HG03378 (cell line): ENCODE data around the gene ADAMTSL1.

ENCODE experiments used
- ATAC-seq: cut with Tn5 transposase; IDR thresholded peaks from one replicate; pipeline ENCODE4 v1.9.1; 2021; ENCODE audit warnings: mild to moderate bottlenecking, moderate library complexity; ENCODE audit not compliant: unreplicated experiment

The ADAMTSL1 gene

GRCh38 chr9:18766989-18767550 is 293.1 kb downstream of the ADAMTSL1 start:
- no peak for ATAC-seq

DNA sequence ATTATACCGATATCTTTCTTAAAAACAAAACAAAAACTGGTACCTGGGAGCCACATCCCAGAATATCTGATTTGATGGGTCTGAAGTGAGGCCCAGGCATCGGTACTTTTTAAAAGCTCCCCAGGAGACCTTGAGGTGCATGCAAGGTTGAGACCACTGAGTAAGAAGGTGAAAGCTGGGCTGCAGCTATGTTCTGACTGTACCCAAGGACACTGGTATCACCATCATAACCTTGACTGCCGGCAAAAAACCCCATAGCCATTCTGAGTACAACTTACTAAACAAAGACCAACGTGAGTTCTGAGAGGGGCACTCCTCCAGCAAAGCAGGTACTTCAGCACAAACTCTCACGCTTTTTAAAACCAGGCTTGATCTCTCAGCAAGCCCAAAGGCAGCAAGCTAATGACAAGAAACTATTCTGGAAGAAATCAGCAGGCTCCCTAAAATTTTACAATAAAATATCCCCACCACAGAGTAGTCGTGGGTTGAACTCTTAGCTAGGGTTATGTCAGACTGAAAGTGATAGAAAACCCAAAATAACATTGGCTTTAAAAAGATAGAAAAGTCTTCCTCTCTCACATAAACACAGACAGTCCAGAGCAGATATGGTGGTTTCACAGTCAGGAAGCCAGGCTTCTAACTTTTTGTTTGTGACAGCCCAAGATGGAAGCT is 295.1 kb downstream of the ADAMTSL1 start:
- ATAC-seq: peak; percentile 93

DNA sequence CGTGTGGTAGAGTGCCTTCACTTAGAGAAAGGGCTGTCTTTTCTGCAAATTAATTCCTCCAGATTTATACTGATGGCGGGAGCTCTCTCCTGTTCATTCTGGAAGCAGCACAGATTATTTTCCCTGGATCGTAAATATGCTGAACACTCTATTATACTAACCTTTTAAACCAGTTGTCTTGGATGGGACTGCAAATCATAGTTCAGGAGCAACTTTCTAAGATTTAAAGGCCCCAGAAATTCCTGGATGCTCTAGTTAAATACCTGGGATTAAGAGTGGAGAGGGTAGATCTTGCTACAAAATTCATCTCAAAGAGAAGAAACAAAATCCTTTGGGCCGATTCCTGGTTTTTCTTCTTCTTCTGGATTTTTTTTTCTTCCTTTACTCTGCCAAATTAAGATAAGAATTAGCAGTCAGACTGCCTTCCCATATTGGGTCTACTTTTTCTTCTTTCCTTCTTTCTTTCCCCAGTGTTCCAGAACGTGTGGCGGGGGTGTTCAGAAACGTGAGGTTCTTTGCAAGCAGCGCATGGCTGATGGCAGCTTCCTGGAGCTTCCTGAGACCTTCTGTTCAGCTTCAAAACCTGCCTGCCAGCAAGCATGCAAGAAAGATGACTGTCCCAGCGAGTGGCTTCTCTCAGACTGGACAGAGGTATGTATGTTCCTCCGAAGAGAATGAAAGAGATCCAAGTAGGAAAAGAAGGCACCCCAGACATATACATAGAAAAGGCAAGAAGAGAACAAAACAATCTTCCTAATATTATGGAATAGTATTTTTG is 296.4 kb downstream of the ADAMTSL1 start:
- ATAC-seq: no peak

GRCh38 chr9:18771011-18771410 is 297.1 kb downstream of the ADAMTSL1 start:
- ATAC-seq: no peak

- no peak for ATAC-seq
Measured at GRCh38 chr9:18771763-18772162, 297.8 kb downstream of the ADAMTSL1 start.

DNA sequence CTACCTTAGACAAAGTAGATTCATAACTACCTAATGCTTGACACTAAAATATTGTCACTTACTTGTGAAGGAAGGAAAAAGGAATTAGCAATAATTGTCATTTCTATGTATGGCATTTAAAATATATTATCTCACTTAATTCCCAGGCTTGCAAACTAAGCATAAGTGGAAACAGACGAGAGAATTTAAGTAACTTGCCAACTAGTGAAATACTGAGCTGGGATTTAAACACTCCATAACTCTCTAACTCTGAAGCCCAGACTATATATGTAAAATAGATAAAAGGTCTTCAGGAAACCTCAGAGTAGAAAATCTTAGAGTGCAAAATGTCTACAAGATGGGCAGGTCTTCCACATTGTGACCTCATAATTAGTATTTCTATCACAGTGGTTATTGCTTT is 301.3 kb downstream of the ADAMTSL1 start:
- ATAC-seq: no peak

DNA sequence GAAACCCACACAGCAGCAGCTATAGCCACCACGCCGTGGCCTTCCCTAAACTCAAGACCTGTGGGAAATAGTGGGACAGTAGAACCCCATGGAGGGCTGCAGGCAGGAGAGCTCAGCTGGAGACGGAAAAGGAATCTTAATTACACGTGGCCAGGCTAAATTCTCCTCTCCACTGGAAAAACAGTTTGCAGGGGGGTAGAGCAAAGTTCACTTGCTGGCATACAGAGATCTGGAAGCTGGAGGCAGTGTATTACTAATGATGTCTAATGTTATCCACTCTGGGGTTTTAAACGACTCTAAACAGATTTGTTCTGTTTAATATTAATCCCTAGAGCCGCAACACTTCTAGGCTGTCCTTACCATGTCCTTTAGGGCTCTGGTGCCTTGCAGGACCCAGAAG is 302.0 kb downstream of the ADAMTSL1 start:
- no peak for ATAC-seq

DNA sequence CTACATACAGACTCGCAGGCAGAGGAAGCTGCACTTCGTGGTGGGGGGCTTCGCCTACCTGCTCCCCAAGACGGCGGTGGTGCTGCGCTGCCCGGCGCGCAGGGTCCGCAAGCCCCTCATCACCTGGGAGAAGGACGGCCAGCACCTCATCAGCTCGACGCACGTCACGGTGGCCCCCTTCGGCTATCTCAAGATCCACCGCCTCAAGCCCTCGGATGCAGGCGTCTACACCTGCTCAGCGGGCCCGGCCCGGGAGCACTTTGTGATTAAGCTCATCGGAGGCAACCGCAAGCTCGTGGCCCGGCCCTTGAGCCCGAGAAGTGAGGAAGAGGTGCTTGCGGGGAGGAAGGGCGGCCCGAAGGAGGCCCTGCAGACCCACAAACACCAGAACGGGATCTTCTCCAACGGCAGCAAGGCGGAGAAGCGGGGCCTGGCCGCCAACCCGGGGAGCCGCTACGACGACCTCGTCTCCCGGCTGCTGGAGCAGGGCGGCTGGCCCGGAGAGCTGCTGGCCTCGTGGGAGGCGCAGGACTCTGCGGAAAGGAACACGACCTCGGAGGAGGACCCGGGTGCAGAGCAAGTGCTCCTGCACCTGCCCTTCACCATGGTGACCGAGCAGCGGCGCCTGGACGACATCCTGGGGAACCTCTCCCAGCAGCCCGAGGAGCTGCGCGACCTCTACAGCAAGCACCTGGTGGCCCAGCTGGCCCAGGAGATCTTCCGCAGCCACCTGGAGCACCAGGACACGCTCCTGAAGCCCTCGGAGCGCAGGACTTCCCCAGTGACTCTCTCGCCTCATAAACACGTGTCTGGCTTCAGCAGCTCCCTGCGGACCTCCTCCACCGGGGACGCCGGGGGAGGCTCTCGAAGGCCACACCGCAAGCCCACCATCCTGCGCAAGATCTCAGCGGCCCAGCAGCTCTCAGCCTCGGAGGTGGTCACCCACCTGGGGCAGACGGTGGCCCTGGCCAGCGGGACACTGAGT is 303.2 kb downstream of the ADAMTSL1 start:
- no peak for ATAC-seq

GRCh38 chr9:18778147-18778546 is 304.2 kb downstream of the ADAMTSL1 start:
- ATAC-seq: no peak

GRCh38 chr9:18778846-18779245 is 304.9 kb downstream of the ADAMTSL1 start:
- no peak for ATAC-seq

DNA sequence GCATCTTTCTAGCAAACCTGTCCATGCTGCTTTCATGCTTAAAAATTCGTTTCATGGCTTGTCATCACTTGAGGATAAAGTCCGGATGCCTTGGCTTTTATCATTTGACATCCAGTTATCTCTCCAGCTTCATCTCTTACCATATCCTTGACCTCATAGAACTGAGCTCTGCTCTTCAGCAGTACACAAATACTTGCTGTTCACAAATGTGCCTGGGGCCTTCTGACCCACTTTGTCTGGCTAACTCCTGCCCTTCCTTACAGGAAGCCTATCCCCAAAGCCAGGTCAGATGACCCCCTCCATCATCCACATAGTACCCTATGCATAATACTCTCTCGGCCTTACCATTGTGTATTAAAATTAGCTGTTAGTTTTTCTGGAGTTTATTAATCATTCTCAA is 310.0 kb downstream of the ADAMTSL1 start:
- ATAC-seq: no peak

GRCh38 chr9:18785604-18786003 is 311.7 kb downstream of the ADAMTSL1 start:
- ATAC-seq: no peak

DNA sequence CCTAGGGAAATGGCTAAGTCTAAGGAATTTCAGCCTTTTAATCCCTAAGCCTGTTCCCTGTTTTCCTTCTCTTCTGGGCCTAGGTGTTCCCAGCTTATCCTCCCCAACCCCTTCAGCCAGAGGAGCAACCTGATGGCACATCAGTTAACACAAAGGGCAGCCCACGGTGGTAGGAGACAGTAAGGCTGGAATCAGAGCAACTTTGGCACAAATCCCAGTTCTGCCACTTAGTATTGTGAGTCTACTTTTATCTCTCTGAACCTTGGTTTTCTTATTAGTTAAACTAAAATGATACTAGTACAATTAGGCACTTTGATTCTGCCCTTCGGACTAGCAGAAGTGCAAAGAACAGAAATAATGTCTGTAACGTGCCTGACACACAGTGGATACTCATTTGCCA is 312.2 kb downstream of the ADAMTSL1 start:
- ATAC-seq: no peak

GRCh38 chr9:18786911-18787650 is 313.1 kb downstream of the ADAMTSL1 start:
- ATAC-seq: no peak

- ATAC-seq: no peak
Measured at GRCh38 chr9:18788256-18788655, 314.3 kb downstream of the ADAMTSL1 start.

DNA sequence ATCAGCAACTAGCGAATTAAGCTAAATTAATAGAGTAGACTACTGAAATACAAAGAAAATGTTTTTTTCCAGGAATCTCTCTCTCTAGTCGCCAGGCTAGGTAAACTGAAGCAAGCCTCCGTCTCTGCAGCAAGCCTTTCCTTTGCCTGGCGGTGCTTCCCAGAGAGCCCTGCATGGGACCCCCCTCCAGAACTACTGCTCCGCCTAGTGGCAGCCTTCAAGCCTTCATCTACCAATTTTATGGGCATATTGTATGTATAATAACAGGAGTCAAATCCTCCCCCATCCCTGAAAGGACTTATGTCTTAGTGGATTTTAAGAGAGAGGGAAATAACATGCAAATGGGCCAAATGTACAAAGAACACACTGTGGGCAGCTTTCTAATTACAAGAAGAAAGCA is 317.1 kb downstream of the ADAMTSL1 start:
- peak; percentile 49 for ATAC-seq

DNA sequence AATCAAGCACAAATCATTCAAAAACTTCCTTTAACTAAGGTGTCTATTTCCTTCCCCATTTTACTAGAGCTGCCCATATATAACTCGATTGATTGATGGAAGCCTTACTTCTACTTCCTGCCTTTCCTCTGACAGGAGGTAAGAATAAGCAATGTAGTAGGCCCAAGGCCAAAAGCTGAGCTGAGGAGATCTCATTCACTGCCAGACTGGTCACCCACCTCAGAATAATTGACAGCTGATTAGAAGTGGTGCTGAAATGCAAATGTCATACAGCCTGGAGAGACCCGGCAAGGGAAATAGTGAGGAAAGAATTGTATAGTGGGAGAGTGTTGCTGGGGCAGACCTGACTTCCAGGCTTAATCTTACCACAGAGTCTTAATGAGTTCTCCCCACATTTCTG is 319.2 kb downstream of the ADAMTSL1 start:
- no peak for ATAC-seq

GRCh38 chr9:18795947-18796671 is 322.2 kb downstream of the ADAMTSL1 start:
- ATAC-seq: no peak

DNA sequence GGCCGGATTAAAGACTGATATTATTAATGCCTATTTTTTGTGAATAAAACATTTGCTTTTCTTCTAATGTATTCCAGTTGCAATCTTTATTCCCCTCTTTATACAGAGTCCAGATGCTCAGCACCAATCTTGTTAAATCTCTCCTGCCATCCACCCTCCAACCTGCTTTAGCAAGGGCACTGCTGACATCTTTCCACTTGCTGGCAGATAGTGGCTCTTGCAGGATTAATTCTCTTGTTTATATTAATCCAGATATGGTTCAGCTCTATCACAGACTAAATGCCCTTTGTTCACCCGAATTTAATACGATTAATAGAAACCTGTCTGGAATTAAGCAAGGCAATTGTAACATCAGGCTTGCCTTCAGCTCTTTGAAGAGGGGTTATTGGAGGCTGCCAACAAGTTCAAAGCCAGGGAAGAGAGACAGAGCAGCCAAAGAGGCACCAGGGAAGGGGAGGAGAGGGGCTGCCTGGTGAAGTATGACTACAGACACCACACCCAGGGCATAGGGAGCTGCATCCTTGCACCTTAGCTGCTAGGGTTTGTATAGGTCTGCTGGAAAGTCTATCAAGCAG is 322.8 kb downstream of the ADAMTSL1 start:
- ATAC-seq: no peak
